MCF 10A (cell line): ENCODE results near the gene TMEM163. TPM values are rescaled to one million over a fixed set of nuclear protein-coding genes. Genes with fewer than 3 reads are reported as not detected.

Experiments used
- BruUV-seq: library from RNA; stranded (reverse); fragments of 400-500 nt; replicated peaks from 2 replicates; lab custom pipeline; 2021; lab: Mats Ljungman, UMichigan
- CTCF ChIA-PET: fragments of 300-600 bp; sonication (Branson Sonifier 250); formaldehyde crosslinking; extraction: SDS; loops from one replicate; lab custom pipeline; 2021; ENCODE audit warnings: antibody characterized with exemption, inconsistent platforms; lab: Yijun Ruan, JAX
- POLR2A ChIA-PET: fragments of 300-600, 350-650 bp; sonication (Branson Sonifier 250); formaldehyde crosslinking; extraction: SDS; loops from one replicate; lab custom pipeline; 2020; ENCODE audit warnings: antibody characterized with exemption, inconsistent platforms; lab: Yijun Ruan, JAX
- DNase-seq: peaks from one replicate; pipeline ENCODE4 v3.0.0-alpha.2; 2018; ENCODE audit not compliant: unreplicated experiment
- H3K27ac Mint-ChIP-seq: one replicate; pipeline ENCODE4 v1.8.0; 2022; ENCODE audit warnings: mild to moderate bottlenecking, low read depth, mixed read lengths; ENCODE audit not compliant: unreplicated experiment
- H3K27me3 Mint-ChIP-seq: one replicate; pipeline ENCODE4 v1.8.0; 2022; ENCODE audit warnings: mixed read lengths; ENCODE audit not compliant: insufficient read depth, unreplicated experiment
- H3K36me3 Mint-ChIP-seq: one replicate; pipeline ENCODE4 v1.8.0; 2022; ENCODE audit warnings: mild to moderate bottlenecking, moderate library complexity, mixed read lengths; ENCODE audit not compliant: insufficient read depth, unreplicated experiment
- H3K4me1 Mint-ChIP-seq: one replicate; pipeline ENCODE4 v1.8.0; 2022; ENCODE audit warnings: mixed read lengths; ENCODE audit not compliant: insufficient read depth, unreplicated experiment
- H3K4me3 Mint-ChIP-seq: one replicate; pipeline ENCODE4 v1.8.0; 2022; ENCODE audit warnings: mild to moderate bottlenecking, moderate library complexity, mixed read lengths; ENCODE audit not compliant: unreplicated experiment
- H3K9me3 Mint-ChIP-seq: one replicate; pipeline ENCODE4 v1.8.0; 2022; ENCODE audit warnings: mixed read lengths; ENCODE audit not compliant: unreplicated experiment
- CTCF ChIP-seq: fragments of 200-600 bp; IDR thresholded peaks from one replicate; pipeline ENCODE4 v1.8.0; 2022; ENCODE audit warnings: antibody characterized with exemption, mild to moderate bottlenecking; ENCODE audit not compliant: unreplicated experiment
- intact Hi-C: fragments of 100-400 bp; cut with micrococcal nuclease; formaldehyde crosslinking; loops from 2 replicates; pipeline ENCODE4 v1.14.1; 2022
- total RNA-seq: library from RNA; stranded (reverse); gene quantifications from 2 replicates; pipeline ENCODE4 v1.2.3, GENCODE V29; 2022

The TMEM163 gene
- total RNA-seq, 1 experiment from 2014 or later = not detected

GRCh38 chr2:134537121-134537520 is 181.7 kb downstream of the TMEM163 start:
- BruUV-seq = no TSS peak
- ChIA-PET CTCF (interaction anchor here (0.6 kb wide), 1 partner anchor 77 kb away, joined by 3 read pairs; no protein-coding TSS in a partner anchor), POLR2A (no interaction called here)
- H3K9me3 Mint-ChIP-seq = no peaks in the 10 kb centered on the region
- TF ChIP-seq CTCF = no peak
- DNase-seq = no peak
- intact Hi-C loops = no loop called here
- H3K36me3 Mint-ChIP-seq = no peaks in the 10 kb centered on the region
- no peaks in the 10 kb centered on the region for H3K4me1 Mint-ChIP-seq
- H3K27ac Mint-ChIP-seq = no peak overlapping the region
- no peaks in the 10 kb centered on the region for H3K27me3 Mint-ChIP-seq
- H3K4me3 Mint-ChIP-seq = no peak overlapping the region

GRCh38 chr2:134536296-134536695 is 182.5 kb downstream of the TMEM163 start:
- ChIA-PET CTCF (no interaction called here), POLR2A (interaction anchor here (0.6 kb wide), 1 partner anchor 103 kb away, joined by 5 read pairs; no protein-coding TSS in a partner anchor)
- no peaks in the 10 kb centered on the region for H3K4me1 Mint-ChIP-seq
- BruUV-seq = no TSS peak
- intact Hi-C loops = no loop called here
- H3K27ac Mint-ChIP-seq = no peak overlapping the region
- no peak for TF ChIP-seq CTCF
- H3K9me3 Mint-ChIP-seq = no peaks in the 10 kb centered on the region
- H3K27me3 Mint-ChIP-seq = no peaks in the 10 kb centered on the region
- no peak overlapping the region for H3K4me3 Mint-ChIP-seq
- no peak for DNase-seq
- H3K36me3 Mint-ChIP-seq = no peaks in the 10 kb centered on the region

- POLR2A ChIA-PET = no interaction called here
- no peak for DNase-seq
- H3K4me1 Mint-ChIP-seq = no peaks in the 10 kb centered on the region
- TF ChIP-seq CTCF = no peak
- no peaks in the 10 kb centered on the region for H3K27me3 Mint-ChIP-seq
- intact Hi-C loops = no loop called here
- H3K4me3 Mint-ChIP-seq = no peak overlapping the region
- CTCF ChIA-PET = no interaction called here
- no peak overlapping the region for H3K27ac Mint-ChIP-seq
- H3K9me3 Mint-ChIP-seq = no peaks in the 10 kb centered on the region
- no peaks in the 10 kb centered on the region for H3K36me3 Mint-ChIP-seq
- no TSS peak for BruUV-seq
Measured at GRCh38 chr2:134532537-134532936, 186.3 kb downstream of the TMEM163 start.

GRCh38 chr2:134527381-134527780 is 191.4 kb downstream of the TMEM163 start:
- no peak for TF ChIP-seq CTCF
- H3K9me3 Mint-ChIP-seq = no peaks in the 10 kb centered on the region
- no peaks in the 10 kb centered on the region for H3K4me1 Mint-ChIP-seq
- no peak overlapping the region for H3K27ac Mint-ChIP-seq
- no peak overlapping the region for H3K4me3 Mint-ChIP-seq
- ChIA-PET CTCF (no interaction called here), POLR2A (no interaction called here)
- intact Hi-C loops = no loop called here
- H3K36me3 Mint-ChIP-seq = no peaks in the 10 kb centered on the region
- DNase-seq = no peak
- no peaks in the 10 kb centered on the region for H3K27me3 Mint-ChIP-seq
- BruUV-seq = no TSS peak
